NK-92 treated with Interleukin-12 subunit alpha and Interleukin-12 subunit beta, amount 100 ng/mL, for 24 hours (cell line): ENCODE results near the gene JPH3.

ENCODE experiments used
- DNase-seq: peaks from one replicate; lab custom pipeline; 2025; lab: John Stamatoyannopoulos, UW

The JPH3 gene

DNA sequence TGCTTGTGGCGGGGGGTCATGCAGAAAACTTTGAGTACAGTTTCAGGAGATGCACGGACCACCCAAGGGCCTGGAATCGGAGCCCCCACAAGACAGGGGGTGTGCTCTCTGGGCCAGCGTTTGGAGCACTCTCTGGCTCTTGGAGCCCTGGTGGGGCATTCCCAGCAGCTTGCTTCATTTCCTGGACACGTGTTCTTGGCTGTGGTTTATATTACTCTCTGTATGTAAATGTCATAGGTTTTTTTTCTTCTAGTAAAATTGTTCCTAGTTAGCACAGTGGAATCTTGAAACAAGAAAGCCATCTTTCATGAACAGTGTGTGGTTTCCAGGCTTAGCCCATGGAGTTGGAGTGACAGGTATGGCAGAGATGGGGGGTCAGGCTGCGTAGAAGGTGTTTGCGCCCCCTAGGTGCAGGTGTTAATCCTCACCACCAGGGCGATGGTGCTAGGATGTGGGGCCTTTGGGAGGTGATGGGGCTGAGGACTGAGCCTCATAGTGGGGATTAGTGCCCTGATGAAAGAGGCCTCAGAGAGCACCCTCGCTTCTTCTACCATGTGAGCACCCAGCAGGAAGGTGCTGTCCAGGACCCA is 79.8 kb downstream of the JPH3 start:
- no peak for DNase-seq

DNA sequence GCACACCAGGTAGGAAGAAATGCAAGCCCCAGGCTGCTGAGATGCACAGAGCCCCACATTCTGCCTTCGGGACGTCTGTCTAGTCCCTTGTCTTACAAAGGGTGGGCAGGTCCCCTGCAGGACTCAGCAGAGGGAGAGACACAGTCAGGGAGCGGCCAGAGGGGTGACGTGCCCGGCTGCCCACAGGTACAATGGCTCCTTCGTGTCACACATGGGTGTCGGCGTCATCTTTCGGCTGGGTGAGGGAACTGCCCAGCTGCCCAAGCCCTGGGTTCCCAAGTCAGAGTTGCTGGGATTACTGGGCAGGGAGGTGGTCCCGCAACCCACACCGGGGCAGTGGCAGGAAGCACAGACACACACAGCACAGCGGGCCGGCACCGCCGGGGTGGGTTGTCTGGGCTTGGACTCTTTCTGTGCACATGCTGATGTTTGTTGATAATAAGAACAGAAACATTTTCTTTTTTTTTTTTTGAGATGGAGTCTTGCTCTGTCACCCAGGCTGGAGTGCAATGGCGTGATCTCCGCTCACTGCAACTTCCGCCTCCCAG is 80.6 kb downstream of the JPH3 start:
- DNase-seq = no peak

DNA sequence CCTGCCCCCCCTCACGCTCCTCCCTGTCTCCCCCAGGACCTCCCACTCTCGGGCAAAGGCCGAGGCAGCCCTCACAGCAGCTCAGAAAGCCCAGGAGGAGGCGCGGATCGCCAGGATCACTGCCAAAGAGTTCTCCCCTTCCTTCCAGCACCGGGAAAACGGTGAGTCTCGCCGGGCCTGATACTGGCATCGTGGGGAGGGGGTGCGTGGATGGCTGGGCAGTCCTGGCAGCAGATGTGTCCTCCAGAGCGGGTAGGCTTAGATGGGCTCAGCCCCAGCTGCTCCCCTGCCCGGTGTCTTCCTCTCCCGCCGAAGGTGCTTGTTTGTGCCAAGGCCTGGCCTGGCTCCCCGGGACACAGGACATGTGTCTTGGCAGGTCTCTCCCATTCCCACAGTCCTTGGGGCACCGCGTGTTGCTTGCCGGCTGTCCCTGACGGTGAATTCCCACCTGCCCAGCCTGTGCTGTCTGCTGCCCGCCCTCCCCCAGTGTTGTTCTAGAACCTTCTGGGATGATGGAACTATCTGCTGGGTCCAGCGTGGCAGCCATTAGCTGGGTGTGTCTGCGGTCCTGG is 81.9 kb downstream of the JPH3 start:
- no peak for DNase-seq

DNA sequence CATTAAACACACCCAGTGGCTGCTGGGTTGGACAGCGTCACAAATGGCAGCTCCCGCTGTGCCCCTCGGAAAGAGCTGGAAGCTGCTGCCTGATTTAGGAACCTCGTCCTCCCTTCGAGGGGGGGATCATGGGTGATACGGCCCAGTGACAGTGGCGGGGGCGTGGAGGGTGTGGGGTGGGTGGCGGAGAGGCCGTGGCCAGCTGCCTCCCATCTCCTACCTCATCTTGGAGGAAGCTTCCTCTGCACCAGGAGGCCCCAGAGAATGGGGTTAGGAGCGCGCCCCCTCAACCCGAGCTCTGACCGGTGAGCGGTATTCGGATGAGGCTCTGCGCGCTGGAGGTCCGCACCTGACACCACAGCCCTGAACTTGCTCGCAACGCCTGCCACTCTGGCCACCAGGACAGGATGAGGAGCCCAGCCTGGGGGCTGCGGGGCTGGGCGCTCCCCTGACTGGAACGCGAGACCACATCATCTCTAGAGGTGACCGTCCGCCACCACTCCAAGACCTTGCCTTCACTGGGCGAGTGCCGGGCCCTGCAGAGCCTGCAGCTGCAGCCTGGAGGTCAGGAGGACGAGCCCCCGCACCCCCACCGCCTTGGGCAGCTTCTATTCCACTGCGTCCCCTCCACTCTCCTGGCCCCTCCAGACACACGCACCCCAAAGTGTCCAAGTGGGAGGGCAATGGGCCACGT is 82.5 kb downstream of the JPH3 start:
- no peak for DNase-seq

DNA sequence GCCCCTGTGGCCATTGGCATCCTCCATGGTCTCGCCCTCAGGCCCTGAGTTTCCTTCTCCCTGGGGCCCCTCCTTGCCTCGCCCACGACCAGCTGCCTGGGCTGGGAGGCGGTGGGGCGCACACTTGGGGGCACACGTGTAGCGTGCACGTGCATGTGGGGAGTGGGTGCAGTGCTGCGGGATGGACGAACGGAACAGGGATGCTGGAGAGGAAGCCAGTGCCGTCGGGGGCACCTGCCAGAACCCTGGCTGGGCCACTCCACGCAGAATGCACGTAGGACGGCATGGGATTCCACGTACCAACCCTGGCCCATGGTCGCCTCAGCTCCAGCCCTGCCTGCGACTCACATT is 83.1 kb downstream of the JPH3 start:
- DNase-seq = no peak

DNA sequence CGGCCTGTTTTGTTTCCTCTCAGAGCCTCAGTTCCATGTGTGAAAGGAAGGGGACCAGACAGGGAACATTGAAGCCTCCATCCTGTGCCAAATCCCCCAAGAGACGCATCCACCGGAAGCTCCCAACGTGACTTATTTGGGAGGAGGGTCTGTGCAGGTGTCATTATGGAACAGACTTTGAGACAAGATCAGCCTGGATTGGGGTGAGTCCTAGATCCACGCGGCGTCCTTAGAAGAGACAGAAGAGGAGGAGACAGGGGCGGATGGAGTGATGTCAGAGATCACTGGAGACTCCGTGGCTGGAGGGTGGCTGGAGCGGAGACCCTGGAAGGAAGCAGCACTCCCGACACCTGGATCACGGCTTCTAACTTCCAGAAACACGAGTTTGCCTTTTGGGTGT is 83.5 kb downstream of the JPH3 start:
- DNase-seq = no peak

DNA sequence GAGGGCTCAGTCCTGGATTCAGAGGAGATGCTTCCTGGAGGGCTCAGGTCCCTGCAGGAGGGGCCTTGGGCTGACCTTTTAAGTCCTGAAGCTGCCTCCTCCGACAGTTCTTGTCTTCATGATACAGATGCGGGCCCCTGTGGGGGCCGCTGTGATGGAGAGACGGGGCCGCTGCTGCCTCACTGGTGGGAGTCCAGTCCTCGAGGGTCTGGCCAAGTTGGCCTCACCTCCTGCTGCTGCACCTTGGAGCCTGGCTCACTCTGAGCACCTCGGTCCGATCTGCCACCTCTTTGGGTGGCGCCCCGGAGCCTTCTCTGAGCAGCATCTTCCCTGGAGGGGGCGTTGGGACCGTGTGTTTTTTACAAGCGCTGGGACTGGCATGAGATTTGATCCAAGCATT is 84.4 kb downstream of the JPH3 start:
- DNase-seq = no peak

DNA sequence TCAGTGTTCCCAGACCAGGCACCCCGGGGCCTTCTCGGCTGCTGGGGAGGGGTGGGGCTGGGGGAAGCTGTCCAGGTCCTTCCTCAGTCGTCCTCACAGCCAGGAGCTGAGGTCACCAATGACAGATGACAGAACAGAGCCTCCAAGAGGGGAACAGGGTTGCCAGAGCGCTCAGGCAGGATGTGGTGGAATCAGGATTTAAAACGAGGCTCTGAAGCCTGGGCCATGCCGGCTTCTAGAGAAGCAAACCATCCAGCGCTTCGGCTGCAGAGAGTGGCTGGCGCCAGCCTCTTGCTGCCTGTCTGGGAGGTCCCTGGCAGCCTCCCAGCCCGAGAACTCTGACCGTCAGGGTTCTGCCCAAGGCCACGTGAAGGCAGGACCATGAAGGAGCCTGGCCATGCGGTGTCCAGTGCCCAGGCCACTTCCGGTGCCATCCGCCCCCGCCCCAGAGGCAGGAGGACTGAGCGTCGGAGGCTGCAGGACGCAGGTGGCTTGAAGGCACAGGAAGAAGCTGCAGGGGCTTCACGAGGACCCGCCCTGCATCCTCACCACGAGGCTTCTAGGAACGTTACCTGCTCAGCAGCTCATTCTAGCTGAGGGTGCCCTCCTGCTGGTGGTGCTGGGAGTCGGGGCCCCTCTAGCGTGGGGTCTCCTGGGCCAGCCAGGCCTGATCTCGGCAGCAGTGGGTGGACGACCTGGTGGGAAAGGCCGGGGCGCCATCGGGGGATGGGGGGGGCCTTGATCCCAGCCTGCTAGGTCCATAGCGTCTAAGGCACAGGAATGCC is 85.0 kb downstream of the JPH3 start:
- DNase-seq = no peak

DNA sequence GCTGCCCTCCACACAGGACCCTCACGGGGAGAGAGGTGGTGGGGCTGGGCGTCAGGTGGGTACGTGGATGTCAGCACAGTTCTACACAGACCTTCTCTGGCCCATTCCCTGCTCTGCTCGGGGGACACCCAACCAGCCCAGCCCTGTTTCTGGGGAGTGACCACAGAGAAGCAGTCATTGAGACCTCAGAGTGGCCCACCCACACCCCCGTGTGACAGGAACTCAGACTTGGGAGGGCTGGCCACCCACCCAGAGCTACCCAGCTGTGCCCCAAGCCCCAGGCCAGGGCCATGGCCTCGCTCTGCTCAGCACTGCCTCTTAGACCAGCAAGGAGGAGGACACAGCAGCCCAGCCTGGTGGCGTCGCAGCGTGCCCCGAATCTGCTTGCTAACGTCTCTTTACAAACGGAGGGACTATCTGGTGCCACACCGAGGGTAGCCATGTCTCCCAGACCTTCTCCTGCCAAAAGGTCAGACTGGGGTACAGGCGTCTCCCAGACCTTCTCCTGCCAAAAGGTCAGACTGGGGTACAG is 85.8 kb downstream of the JPH3 start:
- DNase-seq = no peak

DNA sequence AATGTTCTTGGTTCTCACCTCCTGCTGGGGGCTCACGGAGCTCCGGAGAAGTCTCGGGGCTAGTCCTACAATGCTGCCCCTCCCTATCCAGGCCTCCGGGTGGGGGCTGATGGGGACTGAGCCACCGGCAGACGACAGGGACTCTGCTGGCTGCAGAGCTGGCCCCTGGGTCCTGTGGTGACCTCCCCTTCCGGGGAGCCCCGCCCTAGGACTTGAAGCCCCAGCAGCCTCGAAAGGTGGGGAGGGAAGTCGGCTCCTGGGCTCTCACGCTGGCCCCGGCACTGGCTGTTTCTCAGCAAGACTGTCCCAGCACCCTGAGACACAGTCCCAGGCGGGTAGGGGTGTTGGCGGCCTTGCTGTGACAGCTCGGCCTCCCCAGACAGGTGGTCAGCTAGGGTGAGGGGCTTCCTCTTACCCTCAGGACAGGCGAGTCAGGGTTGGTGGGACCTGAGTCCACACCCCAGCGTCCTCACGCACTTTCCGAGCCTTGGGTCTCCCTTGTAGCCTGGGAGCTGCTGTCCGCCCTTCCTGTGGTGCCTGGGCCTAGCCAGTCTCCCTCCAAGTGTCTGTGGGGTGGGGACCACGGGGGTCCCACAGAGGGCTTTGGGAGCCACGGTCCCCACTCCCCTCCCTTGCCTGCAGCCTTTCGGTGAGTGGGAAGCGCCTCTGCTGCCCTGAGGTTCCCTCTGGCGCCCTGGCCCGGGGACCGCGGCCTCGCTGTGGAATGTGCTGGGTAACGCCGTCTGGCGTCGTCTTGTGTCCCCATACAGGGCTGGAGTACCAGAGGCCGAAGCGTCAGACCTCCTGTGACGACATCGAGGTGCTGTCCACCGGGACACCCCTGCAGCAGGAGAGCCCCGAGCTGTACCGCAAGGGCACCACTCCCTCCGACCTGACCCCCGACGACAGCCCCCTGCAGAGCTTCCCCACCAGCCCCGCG is 86.8 kb downstream of the JPH3 start:
- DNase-seq = no peak

DNA sequence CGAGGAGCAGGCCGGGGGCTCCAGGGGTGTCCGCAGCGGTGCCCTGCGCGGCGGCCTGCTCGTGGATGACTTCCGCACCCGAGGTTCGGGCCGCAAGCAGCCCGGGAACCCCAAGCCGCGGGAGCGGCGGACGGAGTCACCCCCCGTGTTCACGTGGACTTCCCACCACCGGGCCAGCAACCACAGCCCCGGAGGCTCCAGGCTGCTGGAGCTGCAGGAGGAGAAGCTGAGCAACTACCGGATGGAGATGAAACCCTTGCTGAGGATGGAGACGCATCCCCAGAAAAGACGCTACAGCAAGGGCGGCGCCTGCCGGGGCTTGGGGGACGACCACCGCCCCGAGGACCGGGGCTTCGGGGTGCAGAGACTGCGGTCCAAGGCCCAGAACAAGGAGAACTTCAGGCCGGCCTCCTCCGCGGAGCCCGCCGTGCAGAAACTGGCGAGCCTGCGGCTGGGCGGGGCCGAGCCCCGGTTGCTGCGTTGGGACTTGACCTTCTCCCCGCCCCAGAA is 87.7 kb downstream of the JPH3 start:
- no peak for DNase-seq

DNA sequence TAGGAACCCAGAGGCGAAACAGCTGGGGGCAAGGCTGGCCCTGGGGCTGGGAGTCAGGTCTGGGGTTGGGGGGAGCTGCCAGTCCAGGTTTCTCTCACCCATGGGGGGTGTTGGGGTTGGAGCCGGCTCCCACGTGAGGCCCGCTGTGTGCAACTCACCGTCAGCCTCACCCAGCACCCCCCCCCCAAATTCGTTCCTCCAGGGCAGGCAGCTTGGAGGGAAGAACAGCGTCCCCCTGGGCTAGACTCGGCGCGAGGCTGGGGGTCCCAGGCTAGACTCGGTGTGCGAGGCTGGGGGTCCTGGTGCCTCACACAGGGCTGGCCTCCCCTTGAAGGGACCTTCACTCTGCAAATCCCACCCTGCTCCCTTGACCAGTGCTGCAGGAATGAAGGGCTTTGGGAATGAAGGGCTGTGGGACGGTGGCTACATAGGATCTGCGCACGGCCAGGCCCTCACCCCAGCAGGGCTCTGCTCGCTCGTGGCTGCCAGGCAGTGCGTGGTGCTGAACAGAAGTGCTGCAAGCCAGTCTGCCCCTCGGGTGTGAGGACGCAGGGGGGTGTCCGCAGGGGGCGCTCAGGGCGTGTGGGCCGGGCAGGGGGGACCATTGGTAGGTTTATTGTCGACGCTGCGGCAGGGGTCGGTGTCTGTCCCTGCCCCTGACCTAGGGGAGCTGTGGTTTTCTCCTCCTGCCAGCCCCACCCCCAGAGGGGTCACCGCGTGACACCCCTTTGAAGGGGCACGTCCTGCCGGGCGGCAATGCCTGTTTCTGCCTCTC is 88.8 kb downstream of the JPH3 start:
- no peak for DNase-seq

DNA sequence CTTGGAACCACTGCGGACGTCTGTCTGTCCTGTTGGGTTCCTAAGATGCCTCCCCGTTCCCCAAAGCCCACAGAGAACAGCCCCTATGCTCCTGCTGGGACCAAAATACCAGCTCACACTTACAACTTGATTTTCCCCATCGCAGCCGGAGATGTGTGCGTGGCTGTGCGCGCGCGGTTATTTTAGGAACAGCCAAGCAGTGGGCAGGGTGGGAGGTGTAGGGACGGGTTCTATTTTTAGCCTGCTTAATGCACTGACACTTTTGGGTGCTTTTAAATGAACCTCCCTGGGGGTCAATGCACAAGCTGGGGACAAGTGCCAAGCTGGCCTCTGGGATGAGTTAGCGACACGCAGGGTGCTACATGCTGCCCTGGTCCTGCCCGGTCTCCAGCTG is 89.4 kb downstream of the JPH3 start:
- no peak for DNase-seq

DNA sequence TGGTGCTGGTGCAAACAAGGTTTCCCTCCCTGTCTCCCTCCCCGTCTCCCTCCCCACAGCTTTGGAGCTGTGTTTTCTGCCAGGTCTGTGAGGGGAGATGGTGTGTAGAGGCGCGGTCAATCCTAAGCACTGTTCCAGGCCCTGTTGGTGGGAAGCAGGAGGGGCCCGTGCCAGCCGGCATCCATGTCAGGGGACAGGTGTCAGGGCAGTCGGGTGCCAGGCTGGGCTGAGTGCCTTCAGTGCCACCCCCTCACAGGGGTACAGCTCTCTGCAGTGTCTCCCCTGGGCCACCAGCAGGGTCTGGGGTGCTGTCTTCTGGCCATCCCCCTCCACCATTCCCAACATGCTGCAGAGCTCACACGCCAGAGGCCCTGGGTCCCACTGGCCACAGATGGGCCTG is 89.9 kb downstream of the JPH3 start:
- DNase-seq = no peak

DNA sequence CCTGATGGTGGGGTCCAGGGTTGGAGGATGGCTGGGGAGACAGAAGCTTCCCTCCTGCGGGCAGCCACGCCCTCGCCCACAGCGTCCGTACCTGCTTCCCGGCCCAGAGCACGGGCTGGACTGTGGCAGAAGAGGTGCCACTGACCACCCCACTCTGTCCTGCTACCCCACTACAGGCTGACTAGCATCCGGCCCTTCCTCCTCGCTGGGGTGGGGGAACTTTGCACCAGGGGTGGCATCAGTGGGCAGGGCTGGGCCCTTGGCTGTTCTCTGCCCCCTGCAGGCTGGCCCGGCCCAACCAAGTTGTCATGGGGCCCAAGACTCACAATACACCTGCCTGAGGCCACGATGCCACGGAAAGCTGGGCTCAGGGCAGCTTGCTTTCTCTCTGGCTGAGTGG is 90.4 kb downstream of the JPH3 start:
- DNase-seq = no peak

DNA sequence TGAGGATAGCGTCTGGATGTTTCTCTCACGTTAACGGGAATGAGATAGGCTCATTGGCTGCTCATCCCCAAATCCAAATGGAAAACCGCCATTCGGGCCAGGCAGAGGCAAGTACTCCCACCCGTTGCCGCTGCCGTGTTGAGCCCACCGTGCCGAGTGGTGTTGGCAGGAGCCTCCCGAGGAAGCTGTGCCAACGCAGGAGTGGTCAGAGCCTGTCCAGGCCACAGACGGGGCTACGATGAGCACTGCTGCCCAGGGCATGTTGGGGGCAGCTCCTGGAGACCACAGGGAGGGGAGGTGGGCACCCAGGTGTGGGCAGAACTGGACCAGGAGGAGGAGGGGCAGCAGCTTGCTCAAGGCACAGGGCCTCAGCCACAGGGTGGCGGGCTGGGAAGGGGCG is 91.5 kb downstream of the JPH3 start:
- DNase-seq = no peak

DNA sequence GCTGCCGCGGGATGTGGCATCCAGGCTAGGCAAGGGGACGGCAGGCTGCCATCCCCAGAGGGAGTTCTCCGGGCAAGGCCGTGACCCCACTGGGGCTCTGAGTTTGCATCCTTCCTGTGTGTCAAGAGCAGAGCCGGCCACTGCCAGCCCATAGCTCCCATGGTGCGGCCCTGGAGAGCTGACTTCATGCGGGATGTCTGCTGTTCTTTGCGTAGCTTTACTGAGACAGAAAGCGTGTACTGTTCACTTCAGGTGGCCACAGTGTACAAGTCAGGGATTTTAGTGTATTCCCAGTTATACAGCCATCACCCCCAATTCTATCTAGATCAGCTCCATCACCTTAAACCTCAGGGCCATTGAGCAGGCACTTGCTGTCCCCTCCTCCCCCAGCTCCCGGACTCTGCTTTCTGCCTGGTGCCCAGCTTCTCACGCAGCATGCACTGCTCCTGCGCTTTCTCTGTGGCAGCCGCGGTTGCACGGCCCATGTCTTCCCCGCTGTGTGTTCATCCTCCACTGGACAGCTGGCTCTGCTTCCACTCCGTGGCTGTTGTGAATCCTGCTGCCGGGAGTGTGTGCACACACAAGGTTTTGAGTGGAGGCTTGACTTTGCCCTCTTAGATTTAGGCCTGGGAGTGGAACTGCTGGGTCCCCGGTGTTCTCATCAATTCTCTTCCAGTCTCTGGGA is 92.3 kb downstream of the JPH3 start:
- DNase-seq = no peak

DNA sequence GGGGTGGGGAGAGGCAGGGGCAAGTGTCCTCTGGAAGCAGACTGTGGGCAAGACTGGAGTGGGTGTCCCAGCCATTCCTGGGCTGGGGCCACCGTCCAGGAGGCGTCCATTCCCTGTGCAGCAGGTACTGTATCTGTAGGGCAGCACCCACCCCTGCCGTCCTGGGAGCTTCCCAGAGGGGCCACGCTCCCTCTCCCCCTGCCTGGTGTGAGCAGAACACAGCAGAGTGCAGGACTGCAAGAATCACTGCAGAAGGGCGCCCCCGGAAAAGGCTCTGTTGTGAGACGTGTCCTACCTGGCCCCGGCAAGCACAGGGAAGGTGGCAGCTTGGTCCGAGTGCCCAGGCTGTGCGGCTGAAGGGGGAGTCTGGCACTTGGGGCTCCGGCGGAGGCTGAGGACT is 93.2 kb downstream of the JPH3 start:
- no peak for DNase-seq

DNA sequence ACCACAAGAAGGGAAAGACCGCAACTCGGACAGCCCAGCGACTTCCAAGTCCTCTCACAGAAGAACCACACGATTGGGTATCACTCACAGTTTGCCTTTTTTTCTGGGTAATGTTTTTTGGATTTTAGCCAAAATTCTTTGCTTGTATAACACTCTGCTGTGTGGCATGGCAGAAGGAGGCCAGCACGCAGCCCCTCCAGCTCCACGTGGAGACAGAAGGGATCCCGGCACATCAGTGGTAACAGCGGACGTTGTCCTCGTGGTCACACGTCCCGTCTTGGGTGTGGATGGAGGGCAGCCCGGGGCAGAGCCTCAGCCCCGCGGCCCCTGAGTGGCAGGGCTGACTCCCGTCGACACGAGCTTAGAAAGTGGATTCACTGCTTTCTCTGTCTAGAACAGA is 94.4 kb downstream of the JPH3 start:
- DNase-seq = no peak

DNA sequence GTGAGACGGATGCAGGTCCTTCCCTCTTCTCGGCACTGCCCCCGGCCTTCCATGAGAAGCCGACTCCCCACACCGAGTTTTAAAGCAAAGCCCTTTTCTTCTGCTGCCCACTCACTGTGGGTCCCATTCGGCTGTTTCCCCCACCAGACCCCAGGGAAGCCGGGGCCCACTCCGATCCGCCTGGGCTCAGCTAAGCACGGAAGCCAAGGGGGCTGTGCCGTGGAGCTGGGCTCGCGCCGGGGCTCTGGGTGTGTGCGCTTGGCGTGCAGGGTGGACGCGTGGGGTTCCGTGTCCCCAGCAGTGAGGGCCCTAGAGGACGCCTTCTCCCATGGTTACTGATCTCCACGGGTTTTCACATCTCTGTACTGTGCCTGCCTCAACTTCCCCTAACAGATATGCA is 94.9 kb downstream of the JPH3 start:
- DNase-seq = no peak
